Measurements from ENCODE around the gene FPR2. TPM values are rescaled to one million over a fixed set of nuclear protein-coding genes. Genes with fewer than 3 reads are reported as not detected.

FPR2 gene
- total and polyA plus RNA-seq, 2 donors (not counting 3 experiments of a cell fraction or from before 2014, with no cell fraction given) = not detected

GRCh38 chr19:51727349-51727880 lies 33.6 kb upstream of the FPR2 start:
- dilution Hi-C loops (cut with MboI; ENCODE audit: extremely low pct_ligation_motif_present, low sequenced_read_pairs) (no loop called here), intact Hi-C loops (cut with micrococcal nuclease) (no loop called here)
- H3K27ac ChIP-seq (ENCODE audit: insufficient read depth, low read depth, low read length) = no peak overlapping the region

More at GRCh38 chr19:51727349-51727880, 33.6 kb upstream of the FPR2 start:
- ChIA-PET CTCF (interaction anchor here (1.0 kb wide), 1 partner anchor 50 kb away, joined by 3 read pairs; no protein-coding TSS in a partner anchor), POLR2A (no interaction called here)
- no peak for FAIRE-seq
- Histone ChIP-seq H2AFZ (ENCODE audit: low read depth, low read length) (no peak overlapping the region), H3K9me1 (replicated peaks; ENCODE audit: control insufficient read depth, extremely low read depth, insufficient read depth, low read length) (no peaks in the 10 kb centered on the region), H3K9me3 (replicated peaks; ENCODE audit: control insufficient read depth, insufficient read depth, low read length) (no peaks in the 10 kb centered on the region), H3K36me3 (ENCODE audit: control insufficient read depth in 2 of 2, extremely low read depth in 1 of 2, insufficient read depth in 2 of 2, low read length in 2 of 2) (no peaks in the 10 kb centered on the region), H3K4me1 (ENCODE audit: control insufficient read depth, extremely low read depth, insufficient read depth, low read length) (no peaks in the 10 kb centered on the region), H3K4me2 (ENCODE audit: insufficient read depth, low read length) (no peak overlapping the region), H4K20me1 (replicated peaks; ENCODE audit: control insufficient read depth, extremely low read depth, insufficient read depth, low read length) (no peaks in the 10 kb centered on the region), H3K27me3 (ENCODE audit: control insufficient read depth in 2 of 2, insufficient read depth in 2 of 2, low read length in 2 of 2) (peaks cover 0 to under 1% of the 10 kb centered on the region in 2 experiments), H3K9ac (replicated peaks; ENCODE audit: extremely low read depth, insufficient read depth, low read length) (no peak overlapping the region), H3K79me2 (ENCODE audit: control insufficient read depth, insufficient read depth, low read length) (no peaks in the 10 kb centered on the region), H3K4me3 (replicated peaks in 1 of 3; ENCODE audit: insufficient read depth in 1 of 3, low read depth in 1 of 3, low read length in 3 of 3) (no peak overlapping the region)
- no TSS peak for BruUV-seq (replicated peaks)
- DNase-seq (ENCODE audit: low read depth, low spot score) = no peak
- TF ChIP-seq EZH2 (IDR thresholded peaks at IDR 0.05; ENCODE audit: borderline replicate concordance, low read depth, low read length, severe bottlenecking) = no peak
- TF ChIP-seq GATA2 (IDR thresholded peaks at IDR 0.05; ENCODE audit: insufficient read depth, insufficient read length, low read depth, low read length) = no peak
- no peak for TF ChIP-seq JUN (IDR thresholded peaks at IDR 0.05; ENCODE audit: borderline replicate concordance, insufficient read depth, insufficient read length, low read depth)
- TF ChIP-seq CTCF (IDR thresholded peaks at IDR 0.05; ENCODE audit: extremely low read depth in 1 of 2, insufficient read depth in 1 of 2, low read depth in 1 of 2, low read length in 2 of 2) = no peak
- no peak for TF ChIP-seq MYC (IDR thresholded peaks at IDR 0.05; ENCODE audit: low read depth, low read length)
- no peak for TF ChIP-seq POLR2AphosphoS5 (IDR thresholded peaks at IDR 0.05; ENCODE audit: insufficient read depth, low read depth, low read length)
- TF ChIP-seq POLR2A (IDR thresholded peaks at IDR 0.05; ENCODE audit: low read depth, low read length) = no peak
- TF ChIP-seq FOS (IDR thresholded peaks at IDR 0.05; ENCODE audit: borderline replicate concordance, insufficient read depth, low read length) = no peak
- TF ChIP-seq MAX (IDR thresholded peaks at IDR 0.05; ENCODE audit: insufficient read depth, insufficient read length) = no peak

All from endothelial cell of umbilical vein (primary cell).